Renal cortex interstitium (tissue), 11 donors: ENCODE data around the gene RAPGEF5. TPM values are rescaled to one million over a fixed set of nuclear protein-coding genes. Genes with fewer than 3 reads are reported as not detected.

Source experiments
- DNase-seq, 11 donors: peaks; one replicate each; pipeline ENCODE4 v3.0.0-alpha.2; 2013; ENCODE audit warnings: low read depth in 9 of 11, low spot score in 4 of 11; ENCODE audit errors: extremely low read depth in 1 of 11
- polyA plus RNA-seq, 3 donors: library from polyadenylated mRNA; unstranded; fragments of 120-200 nt; gene quantifications; one replicate each; pipeline ENCODE4 v1.2.1, GENCODE V29; 2013; ENCODE audit not compliant: insufficient read length in 3 of 3

RAPGEF5 gene
- polyA plus RNA-seq, 3 donors, result 36.1 to 47.0 (median 39.9) TPM

GRCh38 chr7:22329816-22330524 lies 27.0 kb downstream of the RAPGEF5 start:
- no peak for DNase-seq

- DNase-seq, result no peak
Measured at GRCh38 chr7:22326181-22326580, 30.8 kb downstream of the RAPGEF5 start.

- DNase-seq, result no peak
Measured at GRCh38 chr7:22325671-22326070, 31.3 kb downstream of the RAPGEF5 start.

GRCh38 chr7:22323714-22324113 lies 33.2 kb downstream of the RAPGEF5 start:
- DNase-seq, result no peak

GRCh38 chr7:22320416-22320815 lies 36.5 kb downstream of the RAPGEF5 start:
- no peak for DNase-seq

- DNase-seq, result no peak
Measured at GRCh38 chr7:22319424-22320403, 37.2 kb downstream of the RAPGEF5 start.

- no peak for DNase-seq
Measured at GRCh38 chr7:22318376-22318775, 38.6 kb downstream of the RAPGEF5 start.

- DNase-seq, result no peak
Measured at GRCh38 chr7:22317632-22318031, 39.3 kb downstream of the RAPGEF5 start.

GRCh38 chr7:22316914-22317313 lies 40.0 kb downstream of the RAPGEF5 start:
- DNase-seq, result no peak

GRCh38 chr7:22307816-22308215 lies 49.1 kb downstream of the RAPGEF5 start:
- no peak for DNase-seq

GRCh38 chr7:22305706-22306105 lies 51.2 kb downstream of the RAPGEF5 start:
- DNase-seq, result no peak

GRCh38 chr7:22302951-22303423 lies 54.0 kb downstream of the RAPGEF5 start:
- no peak for DNase-seq

GRCh38 chr7:22302193-22302592 lies 54.8 kb downstream of the RAPGEF5 start:
- no peak for DNase-seq

GRCh38 chr7:22301790-22302189 lies 55.2 kb downstream of the RAPGEF5 start:
- no peak for DNase-seq

GRCh38 chr7:22300839-22301238 lies 56.1 kb downstream of the RAPGEF5 start:
- no peak for DNase-seq

GRCh38 chr7:22296916-22297315 lies 60.0 kb downstream of the RAPGEF5 start:
- no peak for DNase-seq

- DNase-seq, result no peak
Measured at GRCh38 chr7:22296265-22296566, 60.7 kb downstream of the RAPGEF5 start.

GRCh38 chr7:22295402-22296264 lies 61.3 kb downstream of the RAPGEF5 start:
- DNase-seq, result no peak

- DNase-seq, result no peak
Measured at GRCh38 chr7:22292531-22292930, 64.4 kb downstream of the RAPGEF5 start.
